NOMO-1 (cell line): ENCODE data around the gene MRPL18.
A peak's percentile ranks its signal among the peaks of the same experiment; 100 is the strongest.
"Not testable (repeated sequence)": the region's sequence is repeated elsewhere in the genome, so short reads cannot be mapped to it uniquely, and the experiment has no call there.

Experiments used
- DNase-seq, 2 experiments: peaks; one replicate each; lab custom pipeline; 2025; ENCODE audit not compliant: unreplicated experiment in 2 of 2; lab: John Stamatoyannopoulos, UW

The MRPL18 gene

GRCh38 chr6:159790149-159790955 is at the start of gene MRPL18:
TSS of gene MRPL18 (plus strand) at chr6:159790467. CDS start at chr6:159790588, 121 bp downstream.
- peak; percentile 97 to 99 for DNase-seq

- DNase-seq = no peak
These were observed 48.1 kb upstream of the MRPL18 start for GRCh38 chr6:159742165-159742564.

DNA sequence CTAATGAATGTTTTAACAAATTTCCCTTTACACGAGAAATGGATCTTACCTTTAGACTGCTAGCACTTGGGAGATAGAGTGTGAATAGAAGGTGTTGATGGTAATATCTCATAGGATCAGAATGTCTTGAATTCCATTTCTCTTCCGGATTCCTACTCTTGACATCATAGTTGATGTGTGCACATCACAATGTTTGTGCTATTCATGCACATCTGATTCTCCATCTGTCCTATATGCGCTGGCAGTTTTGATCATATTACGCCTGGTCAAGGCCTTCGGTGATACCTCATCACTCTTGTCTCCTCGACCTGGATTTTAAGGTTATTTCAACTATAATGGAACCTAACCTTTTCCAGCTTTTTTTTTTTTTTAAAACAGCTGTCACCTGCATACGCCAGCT is 45.2 kb upstream of the MRPL18 start:
- no peak for DNase-seq

GRCh38 chr6:159746759-159747158 is 43.5 kb upstream of the MRPL18 start:
- no peak for DNase-seq

- DNase-seq = not testable (repeated sequence)
These were observed 42.1 kb upstream of the MRPL18 start for GRCh38 chr6:159748127-159748526.

DNA sequence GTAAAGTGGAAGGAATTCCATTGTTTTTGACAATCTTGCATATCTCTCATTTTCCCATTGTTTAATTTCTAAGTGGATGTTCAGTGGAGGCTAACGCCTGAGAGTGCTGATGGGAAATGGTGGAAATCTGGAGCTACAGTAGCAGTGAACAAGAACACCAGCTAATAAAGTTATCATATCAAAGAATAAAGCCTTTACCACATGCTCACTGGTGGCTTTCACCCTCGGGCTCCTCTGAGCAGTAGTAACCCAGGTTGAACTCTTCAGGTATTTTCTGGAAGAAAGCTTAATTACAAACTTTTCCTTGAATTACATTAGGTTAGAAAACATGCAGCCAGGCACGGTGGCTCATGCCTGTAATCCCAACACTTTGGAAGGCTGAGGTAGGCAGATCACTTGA is 38.8 kb upstream of the MRPL18 start:
- DNase-seq = no peak

- no peak for DNase-seq
These were observed 37.0 kb upstream of the MRPL18 start for GRCh38 chr6:159753081-159753872.

DNA sequence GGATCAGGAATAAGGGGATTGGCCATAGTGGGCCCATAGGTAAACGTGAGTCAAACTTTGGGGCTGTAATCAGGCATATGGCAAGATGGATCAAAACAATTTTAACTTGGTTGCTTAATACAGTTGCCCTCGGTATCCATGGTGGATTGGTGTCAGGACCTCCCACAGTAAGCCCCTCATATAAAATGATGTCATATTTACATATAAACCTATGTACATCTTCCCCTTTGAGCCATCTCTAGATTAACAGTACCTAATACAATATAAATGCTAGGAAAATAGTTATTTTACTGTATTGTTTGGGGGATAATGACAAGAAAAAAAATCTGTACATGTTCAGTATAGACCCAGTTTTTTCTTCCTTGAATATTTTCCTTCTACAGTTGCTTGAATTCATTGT is 35.9 kb upstream of the MRPL18 start:
- no peak for DNase-seq

DNA sequence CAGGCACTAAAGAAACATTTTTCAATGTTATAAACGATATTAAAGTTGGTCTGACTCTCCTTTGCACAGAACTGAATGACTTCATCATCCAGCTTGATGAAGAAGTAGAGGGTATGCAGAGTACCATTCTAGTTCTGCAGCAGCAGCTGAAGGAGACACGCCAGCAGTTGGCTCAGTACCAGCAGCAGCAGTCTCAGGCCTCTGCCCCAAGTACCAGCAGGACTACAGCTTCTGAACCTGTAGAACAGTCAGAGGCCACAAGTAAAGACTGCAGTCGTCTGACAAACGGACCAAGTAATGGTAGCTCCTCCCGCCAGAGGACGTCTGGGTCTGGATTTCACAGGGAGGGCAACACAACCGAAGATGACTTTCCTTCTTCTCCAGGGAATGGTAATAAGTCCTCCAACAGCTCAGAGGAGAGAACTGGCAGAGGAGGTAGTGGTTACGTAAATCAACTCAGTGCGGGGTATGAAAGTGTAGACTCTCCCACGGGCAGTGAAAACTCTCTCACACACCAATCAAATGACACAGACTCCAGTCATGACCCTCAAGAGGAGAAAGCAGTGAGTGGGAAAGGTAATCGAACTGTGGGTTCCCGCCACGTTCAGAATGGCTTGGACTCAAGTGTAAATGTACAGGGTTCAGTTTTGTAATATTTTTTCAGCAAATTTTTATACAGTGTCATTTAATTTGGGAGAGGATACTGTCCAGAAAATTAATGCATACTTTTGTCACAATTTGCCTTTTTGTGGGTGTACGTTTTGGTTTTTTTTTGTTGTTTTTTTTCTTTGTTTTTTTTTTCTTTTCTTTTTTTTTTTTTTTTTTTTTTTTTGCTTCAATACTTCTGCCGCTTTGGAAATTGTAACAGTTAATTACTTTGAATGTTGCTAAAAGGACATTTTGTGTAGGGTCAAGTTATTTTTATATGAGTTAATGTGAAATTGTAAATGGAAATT is 35.0 kb upstream of the MRPL18 start:
- no peak for DNase-seq

DNA sequence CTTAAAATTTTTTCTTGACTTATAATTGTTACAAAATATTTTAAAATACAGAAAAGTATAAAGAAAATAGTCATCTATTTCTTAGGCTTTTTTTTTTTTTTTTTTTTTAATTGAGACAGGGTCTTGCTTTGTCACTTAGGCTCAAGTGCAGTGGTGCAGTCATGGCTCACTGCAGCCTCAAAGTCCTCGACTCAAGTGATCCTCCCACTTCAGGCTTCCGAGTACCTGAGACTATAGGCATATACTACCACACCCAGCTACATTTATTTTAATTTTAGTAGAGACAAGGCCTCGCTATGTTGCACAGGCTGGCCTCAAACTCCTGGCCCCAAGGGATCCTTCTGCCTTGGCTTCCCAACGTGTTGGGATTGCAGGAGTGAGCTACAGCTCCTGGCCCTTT is 33.8 kb upstream of the MRPL18 start:
- no peak for DNase-seq

DNA sequence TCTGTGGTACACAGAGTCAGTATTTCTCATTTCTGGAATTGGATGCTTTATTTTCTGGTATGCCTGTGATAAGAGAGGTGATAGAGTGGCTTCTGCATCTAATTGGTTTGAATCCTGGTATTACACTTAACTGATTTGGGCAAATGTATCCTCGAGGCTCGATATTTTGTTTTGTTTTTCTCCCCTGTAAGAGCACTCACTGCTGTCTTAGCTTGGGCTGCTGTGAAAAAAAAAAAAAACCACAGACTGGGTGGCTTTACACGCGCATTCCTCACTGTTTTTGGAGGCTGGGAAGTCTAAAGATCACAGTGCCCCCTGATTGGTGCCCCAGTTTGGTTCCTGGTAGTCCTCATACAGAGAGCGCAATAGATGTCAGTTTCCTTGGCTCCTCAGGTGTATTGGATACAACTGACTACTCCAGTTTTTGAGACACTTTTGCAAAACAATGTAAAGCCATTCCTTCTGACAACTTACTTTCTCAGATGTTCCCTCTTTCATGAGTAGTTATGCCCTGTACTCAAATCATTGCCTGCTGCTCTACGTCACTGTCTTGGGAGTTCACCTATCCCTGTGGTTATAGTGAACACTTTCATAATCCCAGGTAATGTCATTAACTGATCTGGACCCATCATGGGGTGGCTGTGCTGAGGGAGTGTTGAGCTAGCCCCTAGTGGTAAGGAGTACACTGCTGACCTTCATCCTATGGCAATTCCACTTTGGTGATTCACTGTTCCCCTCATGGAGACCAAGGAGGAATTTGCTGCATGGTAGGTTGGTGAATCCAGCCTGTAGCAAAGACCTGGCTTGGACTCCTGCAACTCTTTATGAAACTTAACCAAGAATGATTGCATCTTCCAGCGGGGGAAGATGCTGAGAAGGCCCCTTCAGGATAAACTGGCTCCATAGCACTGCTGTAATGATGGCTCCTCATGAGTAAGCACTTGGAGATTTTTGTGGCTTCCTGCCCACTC is 32.0 kb upstream of the MRPL18 start:
- DNase-seq = no peak

DNA sequence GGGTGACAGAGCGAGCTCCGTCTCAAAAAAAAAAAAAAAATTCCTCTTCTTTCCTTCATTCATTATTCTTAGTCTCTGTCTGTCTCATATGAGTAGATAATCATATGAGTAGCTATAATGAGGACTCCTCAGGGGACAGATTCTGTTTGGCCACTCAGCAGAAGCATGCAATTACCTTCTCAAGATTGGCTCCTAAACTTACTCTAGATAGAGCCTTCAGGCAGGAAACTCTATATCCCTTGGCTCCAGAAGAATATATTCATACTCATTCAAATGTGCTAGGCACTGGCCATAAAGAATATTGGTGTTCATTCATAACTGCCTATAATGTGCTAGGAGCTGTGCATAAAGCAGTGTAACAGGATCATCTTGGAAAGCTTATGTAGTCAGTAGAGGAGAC is 30.6 kb upstream of the MRPL18 start:
- no peak for DNase-seq

DNA sequence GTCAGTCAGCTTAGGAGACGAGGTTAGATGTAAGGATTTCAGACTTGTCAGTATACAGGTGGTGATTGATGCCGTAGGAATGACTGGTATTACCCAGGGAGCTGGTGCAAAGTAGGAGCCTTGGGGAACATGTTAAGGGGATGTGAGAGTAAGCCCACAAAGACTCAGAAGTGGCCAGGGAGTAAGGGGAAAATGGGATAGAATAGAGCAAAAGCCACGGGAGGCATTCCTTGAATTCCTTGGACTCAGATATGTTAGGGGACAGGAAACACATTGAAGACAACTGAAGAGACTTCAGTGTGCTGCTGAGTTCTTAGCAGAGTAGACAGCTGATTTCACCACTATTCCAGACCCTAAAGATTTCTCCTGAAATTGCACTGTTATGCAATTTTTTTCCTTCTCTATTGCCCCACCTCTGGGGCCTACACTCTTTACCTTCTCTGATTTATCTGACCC is 29.6 kb upstream of the MRPL18 start:
- DNase-seq = peak in 1 of 2 experiments; percentile 7

GRCh38 chr6:159761129-159761872 is 29.0 kb upstream of the MRPL18 start:
- peak in 1 of 2 experiments; percentile 22 for DNase-seq

GRCh38 chr6:159761873-159762680 is 28.2 kb upstream of the MRPL18 start, which contains the start of gene ACAT2:
TSS of gene ACAT2 (plus strand) at chr6:159762045. CDS start at chr6:159762088, 43 bp downstream.
- DNase-seq = peak; percentile 93 to 97

- peak; percentile 25 to 40 for DNase-seq
These were observed 27.5 kb upstream of the MRPL18 start for GRCh38 chr6:159762681-159763293.

- no peak for DNase-seq
These were observed 23.4 kb upstream of the MRPL18 start for GRCh38 chr6:159766906-159767305.
